WTC11 (cell line): Measurements from ENCODE around the gene BABAM2. TPM values are rescaled to one million over a fixed set of nuclear protein-coding genes. Genes with fewer than 3 reads are reported as not detected.
"Not testable (repeated sequence)": the region's sequence is repeated elsewhere in the genome, so short reads cannot be mapped to it uniquely, and the experiment has no call there.

Source experiments
- ATAC-seq: fragments of 200-7000 bp; cut with Tn5 transposase; 2 replicates; pipeline ENCODE4 v1.10.0; 2021; ENCODE audit warnings: mild to moderate bottlenecking, moderate library complexity
- CTCF ChIA-PET: fragments of 300-600 bp; sonication (Branson Sonifier 250); formaldehyde crosslinking; loops from one replicate; lab custom pipeline; 2021; ENCODE audit warnings: antibody characterized with exemption; lab: Charles Lee
- POLR2A ChIA-PET: fragments of 350-600 bp; sonication (Branson Sonifier 250); formaldehyde crosslinking; loops from one replicate; lab custom pipeline; 2021; ENCODE audit warnings: antibody characterized with exemption; lab: Charles Lee
- DNase-seq: peaks from one replicate; pipeline ENCODE4 v3.0.0; 2021; ENCODE audit warnings: low spot score
- H3K27ac Mint-ChIP-seq: 2 replicates; pipeline ENCODE4 v1.8.0; 2021; ENCODE audit warnings: mixed read lengths
- H3K27me3 Mint-ChIP-seq: 2 replicates; pipeline ENCODE4 v1.8.0; 2021; ENCODE audit warnings: low read depth, mild to moderate bottlenecking, moderate library complexity, mixed read lengths
- H3K36me3 Mint-ChIP-seq: 2 replicates; pipeline ENCODE4 v1.8.0; 2021; ENCODE audit warnings: mixed read lengths
- H3K4me1 Mint-ChIP-seq: 2 replicates; pipeline ENCODE4 v1.8.0; 2022; ENCODE audit warnings: mixed read lengths
- H3K4me3 Mint-ChIP-seq: 2 replicates; pipeline ENCODE4 v1.8.0; 2021; ENCODE audit warnings: mild to moderate bottlenecking, moderate library complexity, mixed read lengths
- H3K9me3 Mint-ChIP-seq: 2 replicates; pipeline ENCODE4 v1.8.0; 2021; ENCODE audit warnings: mixed read lengths
- AFF4 ChIP-seq: sonication (generic); formaldehyde crosslinking; IDR thresholded peaks from 2 replicates; pipeline ENCODE4 v1.8.1; 2023; ENCODE audit warnings: mild to moderate bottlenecking, missing genetic modification reagents, borderline replicate concordance
- ATF2 ChIP-seq: sonication (generic); formaldehyde crosslinking; IDR thresholded peaks from 2 replicates; pipeline ENCODE4 v1.8.1; 2022; ENCODE audit warnings: low read depth, missing genetic modification reagents, borderline replicate concordance
- CBFB ChIP-seq: sonication (generic); formaldehyde crosslinking; IDR thresholded peaks from 2 replicates; pipeline ENCODE4 v1.8.1; 2022; ENCODE audit warnings: mild to moderate bottlenecking, low read depth, missing genetic modification reagents
- FOXP4 ChIP-seq: sonication (generic); formaldehyde crosslinking; IDR thresholded peaks from 2 replicates; pipeline ENCODE4 v1.8.0; 2022; ENCODE audit warnings: mild to moderate bottlenecking, missing genetic modification reagents
- GTF2I ChIP-seq: fragments of 250-450 bp; sonication (Bioruptor Pico); conservative IDR thresholded peaks from 2 replicates; pipeline ENCODE4 v1.4.0; 2021; ENCODE audit warnings: mild to moderate bottlenecking
- MYBL2 ChIP-seq: sonication (generic); formaldehyde crosslinking; IDR thresholded peaks from 2 replicates; pipeline ENCODE4 v1.8.1; 2023; ENCODE audit warnings: mild to moderate bottlenecking, moderate library complexity, missing genetic modification reagents
- NFE2L1 ChIP-seq: sonication (generic); formaldehyde crosslinking; IDR thresholded peaks from 2 replicates; pipeline ENCODE4 v1.8.1; 2023; ENCODE audit warnings: missing genetic modification reagents
- ZBTB43 ChIP-seq: sonication (generic); formaldehyde crosslinking; IDR thresholded peaks from 2 replicates; pipeline ENCODE4 v1.8.1; 2023; ENCODE audit warnings: mild to moderate bottlenecking, missing genetic modification reagents
- ZNF532 ChIP-seq: fragments of 250-450 bp; sonication (Bioruptor Pico); IDR thresholded peaks from 2 replicates; pipeline ENCODE4 v1.9.0; 2021; ENCODE audit warnings: mild to moderate bottlenecking, borderline replicate concordance
- total RNA-seq: library from RNA; stranded (reverse); gene quantifications from 3 replicates; pipeline ENCODE4 v1.2.3, GENCODE V29; 2021

The BABAM2 gene
- total RNA-seq, 1 experiment from 2014 or later: 16.5 TPM

- TF ChIP-seq ZBTB43 (CRISPR knock-in tag) (no peak), FOXP4 (CRISPR knock-in tag) (no peak), AFF4 (CRISPR knock-in tag) (no peak), ATF2 (CRISPR knock-in tag) (no peak), ZNF532 (CRISPR knock-in tag) (no peak), CBFB (CRISPR knock-in tag) (no peak), NFE2L1 (CRISPR knock-in tag) (no peak), MYBL2 (no peak)
- CTCF ChIA-PET: no interaction called here
- Mint-ChIP-seq H3K36me3 (peaks cover 8% of the 10 kb centered on the region), H3K4me1 (peaks cover 19% of the 10 kb centered on the region), H3K27me3 (no peaks in the 10 kb centered on the region), H3K4me3 (no peak overlapping the region), H3K9me3 (peaks cover 12% of the 10 kb centered on the region), H3K27ac (no peak overlapping the region)
- no peak for ATAC-seq
- no peak for DNase-seq
- POLR2A ChIA-PET: no interaction called here
Measured at GRCh38 chr2:28025123-28025522, 134.6 kb downstream of the BABAM2 start.

GRCh38 chr2:28026230-28026629, 135.7 kb downstream of the BABAM2 start:
- H3K36me3 Mint-ChIP-seq, DNase-seq, POLR2A ChIA-PET, H3K27ac Mint-ChIP-seq, CTCF ChIA-PET, ATAC-seq, H3K4me3 Mint-ChIP-seq, H3K27me3 Mint-ChIP-seq: not testable (repeated sequence)
- Mint-ChIP-seq H3K9me3 (peaks cover 12% of the 10 kb centered on the region), H3K4me1 (peaks cover 22% of the 10 kb centered on the region)
- 0 out of 2 replicates have a peak, but pooled peaks have one; percentile 13 for TF ChIP-seq GTF2I (CRISPR knock-in tag)
